Keratinocyte (primary cell): Measurements from ENCODE around the gene BUB1.

Experiments
- CTCF ChIP-seq, 3 experiments: IDR thresholded peaks in 1 of 3; conservative IDR thresholded peaks in 1 of 3; optimal IDR thresholded peaks in 1 of 3; 2 replicates in 2 of 3; 3 replicates in 1 of 3; pipeline versions ENCODE3 to v1.5.1; 2011; ENCODE audit warnings: low read length in 3 of 3, mild to moderate bottlenecking in 3 of 3, moderate library complexity in 2 of 3, control low read depth in 1 of 3, inconsistent platforms in 1 of 3; ENCODE audit not compliant: insufficient read depth in 2 of 3; ENCODE audit errors: extremely low read depth in 1 of 3
- EZH2 ChIP-seq: IDR thresholded peaks from one replicate; pipeline ENCODE4 v1.6.1; 2012; ENCODE audit warnings: inconsistent platforms, mild to moderate bottlenecking, low read length, moderate library complexity

- no peak for TF ChIP-seq CTCF (optimal IDR thresholded peaks at IDR 0.05 in 1 of 3, IDR thresholded peaks at IDR 0.05 in 1 of 3, conservative IDR thresholded peaks at IDR 0.05 in 1 of 3; ENCODE audit: extremely low read depth in 1 of 3, insufficient read depth in 2 of 3, low read length in 3 of 3)
- TF ChIP-seq EZH2: no peak
Measured at GRCh38 chr2:110660558-110660957, 17.3 kb downstream of the BUB1 start.
